WTC11 (cell line): ENCODE results near the gene MICAL3.

Experiments used
- CBFB ChIP-seq: sonication (generic); formaldehyde crosslinking; IDR thresholded peaks from 2 replicates; pipeline ENCODE4 v1.8.1; 2022; ENCODE audit warnings: mild to moderate bottlenecking, low read depth, missing genetic modification reagents
- MLX ChIP-seq: sonication (generic); formaldehyde crosslinking; IDR thresholded peaks from 2 replicates; pipeline ENCODE4 v1.8.1; 2023; ENCODE audit warnings: mild to moderate bottlenecking, missing genetic modification reagents, moderate library complexity

DNA sequence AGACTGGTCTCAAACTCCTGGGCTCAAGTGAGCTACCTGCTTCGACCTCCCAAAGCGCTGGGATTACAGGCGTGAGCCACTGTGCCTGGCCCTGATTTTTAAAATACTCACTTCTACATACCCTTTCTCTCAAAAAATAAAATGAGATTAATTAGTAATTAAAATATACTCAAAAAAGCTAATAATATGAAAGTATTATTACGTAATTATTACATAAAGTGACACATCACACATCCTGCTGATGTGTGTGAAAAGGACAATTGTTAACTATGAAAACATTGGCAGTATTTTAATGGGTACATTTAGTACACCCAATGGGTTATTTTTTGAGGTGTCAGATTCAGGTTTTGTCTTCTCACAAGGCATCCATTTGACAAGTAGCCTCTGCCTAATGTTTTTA is 21.4 kb upstream of the MICAL3 start:
- TF ChIP-seq MLX (CRISPR knock-in tag) (no peak), CBFB (CRISPR knock-in tag) (no peak)
